Measurements from ENCODE around the gene ACSL1. TPM values are rescaled to one million over a fixed set of nuclear protein-coding genes. Genes with fewer than 3 reads are reported as not detected.

Gene ACSL1
- total RNA-seq, 2 donors from 2014 or later = 23.3 to 80.4 TPM

DNA sequence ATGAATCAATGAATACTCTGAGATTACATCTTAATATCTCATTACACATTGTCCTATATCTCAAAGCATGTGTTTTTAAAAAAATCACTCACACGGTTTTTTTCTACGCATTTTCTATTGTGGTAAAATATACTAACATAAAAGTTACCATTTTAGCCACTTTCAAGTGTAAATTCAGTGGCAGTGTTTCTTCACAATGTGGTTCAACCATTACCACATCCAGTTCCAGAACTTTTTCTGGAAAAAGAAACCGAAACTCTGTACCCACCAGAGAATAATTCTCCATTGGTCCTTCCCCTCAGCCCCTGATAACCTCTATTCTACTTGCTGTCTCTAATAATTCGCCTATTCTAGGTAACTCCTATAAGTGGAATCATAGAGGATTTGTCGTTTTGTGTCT is 35.3 kb upstream of the ACSL1 start:
- Histone ChIP-seq H3K4me3 (no peak overlapping the region), H3K9ac (ENCODE audit: low read depth in 2 of 2, low read length in 2 of 2) (no peak overlapping the region), H3K27me3 (no peaks in the 10 kb centered on the region), H3K9me3 (no peaks in the 10 kb centered on the region), H3K27ac (no peak overlapping the region), H3K4me1 (no peaks in the 10 kb centered on the region), H3K36me3 (no peaks in the 10 kb centered on the region)
- no peak for DNase-seq
- no peak for TF ChIP-seq CTCF (IDR thresholded peaks at IDR 0.05)
- intact Hi-C loops (cut with DNase I) = no loop called here

DNA sequence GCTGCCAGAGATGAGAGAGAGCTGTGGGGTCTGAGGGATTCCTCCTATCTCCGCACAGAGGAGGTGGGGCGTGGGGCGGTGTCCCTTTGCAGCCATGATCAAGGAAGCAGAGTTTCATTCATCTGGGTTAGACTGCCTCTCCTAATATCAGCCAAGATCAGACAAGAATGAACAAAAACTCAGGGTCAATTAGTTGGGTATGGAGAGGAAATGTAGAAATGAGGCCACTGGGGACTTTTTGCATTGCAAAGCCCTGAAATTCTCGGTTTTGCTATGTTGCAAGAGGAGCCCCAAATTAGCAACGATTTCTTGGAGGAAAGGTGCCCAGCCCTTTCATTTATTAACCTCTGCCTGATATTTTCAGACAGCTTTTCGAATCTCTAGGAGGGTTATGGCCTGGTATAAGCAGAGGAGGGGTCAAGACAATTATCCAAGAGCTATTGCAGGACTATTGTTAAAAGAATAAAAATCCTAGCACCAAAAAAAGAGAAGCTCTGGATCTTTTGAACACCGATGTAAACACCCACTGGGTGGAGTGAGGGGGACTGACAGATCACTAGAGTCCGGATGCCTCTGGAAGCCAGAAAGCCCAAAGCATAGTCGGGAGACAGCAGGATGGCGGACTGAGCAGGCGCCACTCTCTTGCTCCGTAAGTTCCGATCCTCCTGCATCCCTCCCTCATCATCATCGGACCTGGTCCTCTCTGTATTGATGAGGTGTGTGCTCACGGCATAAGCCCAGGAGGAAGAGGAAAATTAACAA is 34.4 kb upstream of the ACSL1 start:
- Histone ChIP-seq H3K27me3 (no peaks in the 10 kb centered on the region), H3K9ac (ENCODE audit: low read depth in 2 of 2, low read length in 2 of 2) (no peak overlapping the region), H3K9me3 (no peaks in the 10 kb centered on the region), H3K27ac (no peak overlapping the region), H3K4me1 (no peaks in the 10 kb centered on the region), H3K4me3 (no peak overlapping the region), H3K36me3 (no peaks in the 10 kb centered on the region)
- no peak for DNase-seq
- intact Hi-C loops (cut with DNase I) = no loop called here
- TF ChIP-seq CTCF (IDR thresholded peaks at IDR 0.05) = no peak

GRCh38 chr4:184857441-184858121 is 31.8 kb upstream of the ACSL1 start:
- intact Hi-C loops (cut with DNase I) = no loop called here
- no peaks in the 10 kb centered on the region for H3K4me1 ChIP-seq
- no peak overlapping the region for H3K9ac ChIP-seq (ENCODE audit: low read depth in 2 of 2, low read length in 2 of 2)
- no peaks in the 10 kb centered on the region for H3K9me3 ChIP-seq
- no peak for TF ChIP-seq CTCF (IDR thresholded peaks at IDR 0.05)
- H3K36me3 ChIP-seq = no peaks in the 10 kb centered on the region
- no peak overlapping the region for H3K27ac ChIP-seq
- H3K27me3 ChIP-seq = no peaks in the 10 kb centered on the region
- DNase-seq = no peak
- H3K4me3 ChIP-seq = no peak overlapping the region

DNA sequence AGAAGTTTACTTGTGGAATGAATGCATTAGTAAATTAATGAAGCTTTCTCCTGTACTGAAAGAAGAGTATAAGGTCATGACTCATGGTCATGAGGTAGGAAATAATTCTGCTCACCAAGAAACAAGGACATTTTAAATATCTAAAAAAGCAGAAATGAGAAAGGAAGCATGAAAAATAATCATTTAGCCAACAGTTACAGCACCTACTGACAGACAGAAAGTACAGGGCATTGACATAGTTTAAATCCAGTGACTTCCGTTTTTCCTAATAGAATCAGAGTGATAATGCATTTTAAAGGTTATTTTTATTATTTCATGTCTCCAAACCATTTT is 30.5 kb upstream of the ACSL1 start:
- no peak for TF ChIP-seq CTCF (IDR thresholded peaks at IDR 0.05)
- no peaks in the 10 kb centered on the region for H3K4me1 ChIP-seq
- no peak for DNase-seq
- no peaks in the 10 kb centered on the region for H3K9me3 ChIP-seq
- H3K36me3 ChIP-seq = no peaks in the 10 kb centered on the region
- no peak overlapping the region for H3K27ac ChIP-seq
- intact Hi-C loops (cut with DNase I) = no loop called here
- no peak overlapping the region for H3K4me3 ChIP-seq
- H3K9ac ChIP-seq (ENCODE audit: low read depth in 2 of 2, low read length in 2 of 2) = no peak overlapping the region
- no peaks in the 10 kb centered on the region for H3K27me3 ChIP-seq

- H3K4me3 ChIP-seq = no peak overlapping the region
- H3K27ac ChIP-seq = no peak overlapping the region
- no peaks in the 10 kb centered on the region for H3K4me1 ChIP-seq
- DNase-seq = no peak
- no peaks in the 10 kb centered on the region for H3K27me3 ChIP-seq
- H3K9ac ChIP-seq (ENCODE audit: low read depth in 2 of 2, low read length in 2 of 2) = no peak overlapping the region
- intact Hi-C loops (cut with DNase I) = no loop called here
- H3K9me3 ChIP-seq = no peaks in the 10 kb centered on the region
- no peaks in the 10 kb centered on the region for H3K36me3 ChIP-seq
- TF ChIP-seq CTCF (IDR thresholded peaks at IDR 0.05) = no peak
Measured at GRCh38 chr4:184854673-184855072, 28.9 kb upstream of the ACSL1 start.
